ENCODE results near the gene FAM168B. TPM values are rescaled to one million over a fixed set of nuclear protein-coding genes. Genes with fewer than 3 reads are reported as not detected.

Gene FAM168B
- total RNA-seq, 1 experiment from 2014 or later = 81.4 TPM

DNA sequence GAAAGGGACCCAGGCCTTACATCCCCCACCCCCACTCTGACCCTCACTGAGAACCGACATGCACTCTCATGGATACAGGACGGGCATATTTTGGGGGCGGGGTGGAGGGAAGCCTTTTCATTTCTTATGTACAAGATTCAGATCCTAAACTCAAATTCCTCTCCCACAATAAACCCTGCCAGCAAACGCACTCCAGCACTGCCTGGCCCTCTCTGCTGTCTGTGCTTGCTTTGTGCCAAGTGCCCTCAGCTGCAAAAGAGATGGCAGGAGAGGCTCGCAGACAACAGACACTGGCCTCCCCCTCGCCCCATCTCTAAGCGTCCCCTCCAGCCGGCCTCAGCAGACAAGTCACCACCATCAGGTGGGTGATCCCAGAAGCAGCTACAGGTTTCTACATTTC, 42.4 kb downstream of the FAM168B start:
- no peak overlapping the region for H3K27ac ChIP-seq (ENCODE audit: insufficient read length, low read depth, low read length)
- no peak overlapping the region for H2BK5ac ChIP-seq (ENCODE audit: insufficient read length, low read length)
- no peak overlapping the region for H3T11ph ChIP-seq (ENCODE audit: low read length)
- Mint-ChIP-seq H3K36me3 (ENCODE audit: insufficient read depth in 1 of 3, low read depth in 3 of 3) (peaks cover 55 to 83% (median 80%) of the 10 kb centered on the region in 3 experiments; a peak in 6 of 7 replicates), H3K9me3 (no peaks in the 10 kb centered on the region), H3K27ac (peak overlapping the region in 1 of 3 experiments; percentile 49; a peak in 1 of 7 replicates), H3K4me1 (no peaks in the 10 kb centered on the region), H3K27me3 (ENCODE audit: low read depth) (no peaks in the 10 kb centered on the region; the same call in 1 of the 2 replicates), H3K4me3 (no peak overlapping the region)
- no peak overlapping the region for H3K9ac ChIP-seq (ENCODE audit: extremely low read depth, insufficient read length, low read length)
- DNase-seq = no peak
- H3K23me2 ChIP-seq (ENCODE audit: insufficient read length, low read depth, low read length, poor library complexity, severe bottlenecking) = no peaks in the 10 kb centered on the region
- H3K18ac ChIP-seq (ENCODE audit: insufficient read length, low read depth, low read length) = no peak overlapping the region
- H3K23ac ChIP-seq (ENCODE audit: insufficient read length, low read depth, low read length) = no peak overlapping the region
- H3K4ac ChIP-seq (ENCODE audit: low read depth, low read length) = no peak overlapping the region
- no peak overlapping the region for H2BK120ac ChIP-seq (ENCODE audit: low read depth, low read length, poor library complexity, severe bottlenecking)
- H4K20me1 ChIP-seq (ENCODE audit: control insufficient read depth, insufficient read depth, insufficient read length) = peaks cover 5% of the 10 kb centered on the region
- H3K9me3 ChIP-seq (ENCODE audit: control insufficient read depth, low read depth, low read length) = no peaks in the 10 kb centered on the region
- no peak overlapping the region for H2AK5ac ChIP-seq (ENCODE audit: insufficient read length, low read length)
- H3K27me3 ChIP-seq (ENCODE audit: insufficient read depth, low read length) = no peaks in the 10 kb centered on the region
- H3K4me2 ChIP-seq (ENCODE audit: insufficient read depth, insufficient read length, low read length) = no peak overlapping the region
- no peak overlapping the region for H2AFZ ChIP-seq (ENCODE audit: low read length)
- no peak overlapping the region for H3K56ac ChIP-seq (ENCODE audit: insufficient read length, low read depth, low read length)
- no peak overlapping the region for H2BK20ac ChIP-seq (ENCODE audit: low read depth, low read length, poor library complexity, severe bottlenecking)
- H4K5ac ChIP-seq (ENCODE audit: insufficient read length, low read depth, low read length) = no peak overlapping the region
- no peaks in the 10 kb centered on the region for H3K4me1 ChIP-seq (ENCODE audit: insufficient read depth, low read length)
- H3K14ac ChIP-seq (ENCODE audit: insufficient read depth, low read length) = no peak overlapping the region
- no CpG with 5 or more reads among the region's 8 CpGs for WGBS (ENCODE audit: extremely low coverage, insufficient read length, low lambda C conversion rate)
- no peak overlapping the region for H2BK12ac ChIP-seq (ENCODE audit: insufficient read length, low read depth, low read length)
- no peak overlapping the region for H4K8ac ChIP-seq (replicated peaks; ENCODE audit: insufficient read length, low read depth, low read length)
- H4K91ac ChIP-seq (ENCODE audit: insufficient read length, low read depth, low read length) = no peak overlapping the region
- TF ChIP-seq, protein P1, sequence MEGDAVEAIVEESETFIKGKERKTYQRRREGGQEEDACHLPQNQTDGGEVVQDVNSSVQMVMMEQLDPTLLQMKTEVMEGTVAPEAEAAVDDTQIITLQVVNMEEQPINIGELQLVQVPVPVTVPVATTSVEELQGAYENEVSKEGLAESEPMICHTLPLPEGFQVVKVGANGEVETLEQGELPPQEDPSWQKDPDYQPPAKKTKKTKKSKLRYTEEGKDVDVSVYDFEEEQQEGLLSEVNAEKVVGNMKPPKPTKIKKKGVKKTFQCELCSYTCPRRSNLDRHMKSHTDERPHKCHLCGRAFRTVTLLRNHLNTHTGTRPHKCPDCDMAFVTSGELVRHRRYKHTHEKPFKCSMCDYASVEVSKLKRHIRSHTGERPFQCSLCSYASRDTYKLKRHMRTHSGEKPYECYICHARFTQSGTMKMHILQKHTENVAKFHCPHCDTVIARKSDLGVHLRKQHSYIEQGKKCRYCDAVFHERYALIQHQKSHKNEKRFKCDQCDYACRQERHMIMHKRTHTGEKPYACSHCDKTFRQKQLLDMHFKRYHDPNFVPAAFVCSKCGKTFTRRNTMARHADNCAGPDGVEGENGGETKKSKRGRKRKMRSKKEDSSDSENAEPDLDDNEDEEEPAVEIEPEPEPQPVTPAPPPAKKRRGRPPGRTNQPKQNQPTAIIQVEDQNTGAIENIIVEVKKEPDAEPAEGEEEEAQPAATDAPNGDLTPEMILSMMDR (conservative IDR thresholded peaks at IDR 0.05) = no peak
- no peaks in the 10 kb centered on the region for H3K79me1 ChIP-seq (ENCODE audit: insufficient read depth, low read depth, low read length, poor library complexity, severe bottlenecking)
- H3K79me2 ChIP-seq (ENCODE audit: insufficient read depth, low read length) = no peaks in the 10 kb centered on the region; the same call in 1 of the 2 replicates
- H2BK15ac ChIP-seq (ENCODE audit: low read depth, low read length) = no peak overlapping the region

All from H9 (cell line).